ENCODE results near the gene TEKT3.

DNA sequence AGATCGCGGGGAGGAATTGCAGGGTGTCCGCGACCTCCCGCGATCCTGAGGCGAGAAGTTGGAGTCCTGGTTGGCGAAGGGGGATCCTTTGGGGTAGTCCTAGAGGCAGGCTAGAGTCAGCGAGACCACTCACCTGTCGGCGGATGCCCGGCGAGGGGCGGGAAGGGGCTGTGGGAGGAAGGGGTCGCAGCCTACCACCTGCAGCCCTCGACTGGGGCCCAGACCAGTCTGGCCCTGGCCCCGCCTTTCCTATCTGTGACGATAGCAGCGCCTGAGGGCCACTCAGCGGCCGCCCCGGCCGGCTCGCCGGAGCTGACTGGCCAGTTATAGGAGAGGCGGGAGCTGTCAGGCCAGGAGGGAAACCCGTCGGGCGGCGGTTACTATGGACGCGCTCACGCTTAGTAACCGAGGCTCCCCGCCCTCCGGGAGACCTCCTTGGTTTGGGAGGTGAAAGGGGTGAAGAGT lies at the start of gene TEKT3:
- TF ChIP-seq, protein P1, sequence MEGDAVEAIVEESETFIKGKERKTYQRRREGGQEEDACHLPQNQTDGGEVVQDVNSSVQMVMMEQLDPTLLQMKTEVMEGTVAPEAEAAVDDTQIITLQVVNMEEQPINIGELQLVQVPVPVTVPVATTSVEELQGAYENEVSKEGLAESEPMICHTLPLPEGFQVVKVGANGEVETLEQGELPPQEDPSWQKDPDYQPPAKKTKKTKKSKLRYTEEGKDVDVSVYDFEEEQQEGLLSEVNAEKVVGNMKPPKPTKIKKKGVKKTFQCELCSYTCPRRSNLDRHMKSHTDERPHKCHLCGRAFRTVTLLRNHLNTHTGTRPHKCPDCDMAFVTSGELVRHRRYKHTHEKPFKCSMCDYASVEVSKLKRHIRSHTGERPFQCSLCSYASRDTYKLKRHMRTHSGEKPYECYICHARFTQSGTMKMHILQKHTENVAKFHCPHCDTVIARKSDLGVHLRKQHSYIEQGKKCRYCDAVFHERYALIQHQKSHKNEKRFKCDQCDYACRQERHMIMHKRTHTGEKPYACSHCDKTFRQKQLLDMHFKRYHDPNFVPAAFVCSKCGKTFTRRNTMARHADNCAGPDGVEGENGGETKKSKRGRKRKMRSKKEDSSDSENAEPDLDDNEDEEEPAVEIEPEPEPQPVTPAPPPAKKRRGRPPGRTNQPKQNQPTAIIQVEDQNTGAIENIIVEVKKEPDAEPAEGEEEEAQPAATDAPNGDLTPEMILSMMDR (IDR thresholded peaks at IDR 0.05) = no peak
- TF ChIP-seq POLR2A (IDR thresholded peaks at IDR 0.05) = no peak

All from esophagus squamous epithelium (tissue), 4 donors.